ENCODE results near the gene CEP128. TPM values are rescaled to one million over a fixed set of nuclear protein-coding genes. Genes with fewer than 3 reads are reported as not detected.

CEP128 gene
- total RNA-seq, 1 experiment from 2014 or later = 16.4 TPM

DNA sequence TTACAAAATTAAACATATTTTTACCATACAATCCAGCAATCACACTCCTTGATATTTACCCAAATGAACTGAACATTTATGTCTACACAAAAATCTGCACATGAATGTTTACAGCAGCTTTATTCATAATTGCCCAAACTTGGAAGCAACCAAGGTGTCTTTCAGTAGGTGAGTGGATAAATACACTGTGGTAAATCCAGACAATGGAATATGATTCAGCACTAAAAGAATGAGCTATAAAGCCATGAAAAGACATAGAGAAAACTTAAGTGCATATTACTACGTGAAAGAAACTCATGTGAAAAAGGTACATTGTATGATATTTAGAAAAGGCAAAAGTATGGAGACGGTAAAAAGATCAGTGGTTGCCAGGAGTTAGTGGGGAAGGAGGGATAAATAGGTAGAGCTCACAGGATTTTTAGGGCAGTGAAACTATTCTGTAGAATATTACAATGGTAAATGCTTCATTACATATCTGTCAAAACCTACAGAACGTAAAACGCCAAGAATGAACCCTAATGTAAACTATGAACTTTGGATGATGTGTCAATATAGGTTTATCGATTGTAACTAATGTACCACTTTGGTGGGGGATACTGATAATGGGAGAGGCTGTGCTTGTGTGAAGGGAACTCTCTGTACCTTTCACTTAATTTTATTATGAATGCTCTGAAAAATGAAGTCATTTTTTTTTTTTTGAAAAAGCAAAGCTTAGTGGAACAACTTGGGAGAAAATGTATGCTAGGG, 295.7 kb downstream of the CEP128 start:
- H3K27ac ChIP-seq (ENCODE audit: low read depth, low read length) = no peak overlapping the region
- RAD21 ChIA-PET (ENCODE audit: low non-redundant PET in 1 of 2, low total read pairs in 2 of 2, uncharacterized antibody in 2 of 2, unreplicated experiment in 2 of 2) = no interaction called here

DNA sequence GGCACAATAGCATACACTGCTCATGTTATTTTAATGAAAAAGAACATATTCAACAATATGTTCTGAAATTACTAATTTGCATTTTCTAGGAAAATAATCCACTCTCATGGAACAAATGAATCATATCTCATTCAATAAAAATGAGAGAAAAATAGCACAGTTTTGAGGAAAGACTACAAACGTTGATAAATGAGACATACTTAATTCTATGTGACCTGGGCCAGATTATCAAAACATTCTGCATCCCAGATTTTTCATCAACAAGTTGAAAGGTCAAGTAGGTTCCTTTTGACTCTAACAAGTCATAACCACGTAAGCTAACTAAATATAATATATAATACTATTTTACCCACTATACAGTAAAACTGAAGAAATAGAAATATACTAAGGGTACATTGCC, 296.7 kb downstream of the CEP128 start:
- no TSS peak for BruUV-seq (replicated peaks)
- Histone ChIP-seq H3K79me2 (ENCODE audit: insufficient read depth, low read length) (no peaks in the 10 kb centered on the region), H3K4me3 (replicated peaks in 1 of 2; ENCODE audit: low read depth in 1 of 2, low read length in 2 of 2) (no peak overlapping the region), H3K9me2 (ENCODE audit: insufficient read depth) (no peaks in the 10 kb centered on the region), H3K4me2 (ENCODE audit: low read length) (no peak overlapping the region), H3K36me3 (ENCODE audit: control insufficient read depth in 1 of 2, insufficient read depth in 2 of 2, low read length in 2 of 2) (no peaks in the 10 kb centered on the region), H4K20me1 (ENCODE audit: insufficient read depth) (no peaks in the 10 kb centered on the region), H3K4me1 (ENCODE audit: control insufficient read depth in 1 of 2, insufficient read depth in 2 of 2, low read length in 2 of 2) (no peaks in the 10 kb centered on the region), H2AFZ (ENCODE audit: low read depth, low read length, poor library complexity, severe bottlenecking) (no peak overlapping the region), H3K9me3 (ENCODE audit: control insufficient read depth in 1 of 2, insufficient read depth in 1 of 2, low read depth in 1 of 2, low read length in 2 of 2) (no peaks in the 10 kb centered on the region), H3K9ac (ENCODE audit: low read length) (no peak overlapping the region), H3K27ac (ENCODE audit: low read depth, low read length) (no peak overlapping the region), H3K27me3 (ENCODE audit: insufficient read depth, low read length) (no peaks in the 10 kb centered on the region)
- no peak for DNase-seq (ENCODE audit: low read depth, low spot score)
- ChIA-PET POLR2A (no interaction called here), RAD21 (ENCODE audit: low non-redundant PET in 1 of 2, low total read pairs in 2 of 2, uncharacterized antibody in 2 of 2, unreplicated experiment in 2 of 2) (no interaction called here), CTCF (no interaction called here)
- intact Hi-C loops (cut with micrococcal nuclease) = no loop called here
- ATAC-seq = no peak
- TF ChIP-seq, protein P1, sequence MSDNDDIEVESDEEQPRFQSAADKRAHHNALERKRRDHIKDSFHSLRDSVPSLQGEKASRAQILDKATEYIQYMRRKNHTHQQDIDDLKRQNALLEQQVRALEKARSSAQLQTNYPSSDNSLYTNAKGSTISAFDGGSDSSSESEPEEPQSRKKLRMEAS (IDR thresholded peaks at IDR 0.05) = no peak
- no peak for TF ChIP-seq CBX3 (IDR thresholded peaks at IDR 0.05; ENCODE audit: low read depth)
- no peak for TF ChIP-seq EGR1 (IDR thresholded peaks at IDR 0.05; ENCODE audit: low read depth)
- TF ChIP-seq SP1 (IDR thresholded peaks at IDR 0.05; ENCODE audit: low read depth) = no peak
- TF ChIP-seq SIN3A (IDR thresholded peaks at IDR 0.05; ENCODE audit: low read depth) = no peak
- TF ChIP-seq, protein P2, sequence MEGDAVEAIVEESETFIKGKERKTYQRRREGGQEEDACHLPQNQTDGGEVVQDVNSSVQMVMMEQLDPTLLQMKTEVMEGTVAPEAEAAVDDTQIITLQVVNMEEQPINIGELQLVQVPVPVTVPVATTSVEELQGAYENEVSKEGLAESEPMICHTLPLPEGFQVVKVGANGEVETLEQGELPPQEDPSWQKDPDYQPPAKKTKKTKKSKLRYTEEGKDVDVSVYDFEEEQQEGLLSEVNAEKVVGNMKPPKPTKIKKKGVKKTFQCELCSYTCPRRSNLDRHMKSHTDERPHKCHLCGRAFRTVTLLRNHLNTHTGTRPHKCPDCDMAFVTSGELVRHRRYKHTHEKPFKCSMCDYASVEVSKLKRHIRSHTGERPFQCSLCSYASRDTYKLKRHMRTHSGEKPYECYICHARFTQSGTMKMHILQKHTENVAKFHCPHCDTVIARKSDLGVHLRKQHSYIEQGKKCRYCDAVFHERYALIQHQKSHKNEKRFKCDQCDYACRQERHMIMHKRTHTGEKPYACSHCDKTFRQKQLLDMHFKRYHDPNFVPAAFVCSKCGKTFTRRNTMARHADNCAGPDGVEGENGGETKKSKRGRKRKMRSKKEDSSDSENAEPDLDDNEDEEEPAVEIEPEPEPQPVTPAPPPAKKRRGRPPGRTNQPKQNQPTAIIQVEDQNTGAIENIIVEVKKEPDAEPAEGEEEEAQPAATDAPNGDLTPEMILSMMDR (IDR thresholded peaks at IDR 0.05 in 2 of 3, conservative IDR thresholded peaks at IDR 0.05 in 1 of 3; ENCODE audit: borderline replicate concordance in 1 of 3, insufficient read depth in 1 of 3, low read depth in 2 of 3, low read length in 2 of 3) = no peak
- TF ChIP-seq ZNF274 (IDR thresholded peaks at IDR 0.05; ENCODE audit: low read depth, low read length) = no peak
- TF ChIP-seq ELF1 (IDR thresholded peaks at IDR 0.05; ENCODE audit: borderline replicate concordance, low read depth) = no peak
- no peak for TF ChIP-seq JUND (IDR thresholded peaks at IDR 0.05)
- no peak for TF ChIP-seq CEBPB (IDR thresholded peaks at IDR 0.05; ENCODE audit: low read depth)
- no peak for TF ChIP-seq POLR2A (IDR thresholded peaks at IDR 0.05; ENCODE audit: borderline replicate concordance, extremely low read depth, insufficient read depth, insufficient read length)
- TF ChIP-seq YY1 (IDR thresholded peaks at IDR 0.05; ENCODE audit: extremely low read depth, insufficient replicate concordance, low read depth, low read length) = no peak
- TF ChIP-seq RAD21 (IDR thresholded peaks at IDR 0.05; ENCODE audit: low read depth) = no peak
- TF ChIP-seq EZH2 (IDR thresholded peaks at IDR 0.05) = no peak
- TF ChIP-seq, protein P3, sequence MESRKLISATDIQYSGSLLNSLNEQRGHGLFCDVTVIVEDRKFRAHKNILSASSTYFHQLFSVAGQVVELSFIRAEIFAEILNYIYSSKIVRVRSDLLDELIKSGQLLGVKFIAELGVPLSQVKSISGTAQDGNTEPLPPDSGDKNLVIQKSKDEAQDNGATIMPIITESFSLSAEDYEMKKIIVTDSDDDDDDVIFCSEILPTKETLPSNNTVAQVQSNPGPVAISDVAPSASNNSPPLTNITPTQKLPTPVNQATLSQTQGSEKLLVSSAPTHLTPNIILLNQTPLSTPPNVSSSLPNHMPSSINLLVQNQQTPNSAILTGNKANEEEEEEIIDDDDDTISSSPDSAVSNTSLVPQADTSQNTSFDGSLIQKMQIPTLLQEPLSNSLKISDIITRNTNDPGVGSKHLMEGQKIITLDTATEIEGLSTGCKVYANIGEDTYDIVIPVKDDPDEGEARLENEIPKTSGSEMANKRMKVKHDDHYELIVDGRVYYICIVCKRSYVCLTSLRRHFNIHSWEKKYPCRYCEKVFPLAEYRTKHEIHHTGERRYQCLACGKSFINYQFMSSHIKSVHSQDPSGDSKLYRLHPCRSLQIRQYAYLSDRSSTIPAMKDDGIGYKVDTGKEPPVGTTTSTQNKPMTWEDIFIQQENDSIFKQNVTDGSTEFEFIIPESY (IDR thresholded peaks at IDR 0.05; ENCODE audit: extremely low read depth, insufficient replicate concordance, low read length) = no peak
- TF ChIP-seq FOSL1 (IDR thresholded peaks at IDR 0.05; ENCODE audit: low read depth) = no peak

More for the DNA sequence above, 295.7 kb downstream of the CEP128 start:
- no peak overlapping the region for H3K4me3 ChIP-seq (replicated peaks in 1 of 2; ENCODE audit: low read depth in 1 of 2, low read length in 2 of 2)
- no peak for DNase-seq (ENCODE audit: low read depth, low spot score)
- H3K79me2 ChIP-seq (ENCODE audit: insufficient read depth, low read length) = no peaks in the 10 kb centered on the region
- H3K9me2 ChIP-seq (ENCODE audit: insufficient read depth) = no peaks in the 10 kb centered on the region
- no peak overlapping the region for H2AFZ ChIP-seq (ENCODE audit: low read depth, low read length, poor library complexity, severe bottlenecking)
- ATAC-seq = no peak
- BruUV-seq (replicated peaks) = no TSS peak
- H3K4me2 ChIP-seq (ENCODE audit: low read length) = no peak overlapping the region
- no peak overlapping the region for H3K9ac ChIP-seq (ENCODE audit: low read length)
- no peaks in the 10 kb centered on the region for H3K27me3 ChIP-seq (ENCODE audit: insufficient read depth, low read length)
- intact Hi-C loops (cut with micrococcal nuclease) = no loop called here
- TF ChIP-seq FOSL1 (IDR thresholded peaks at IDR 0.05; ENCODE audit: low read depth) = no peak
- TF ChIP-seq JUND (IDR thresholded peaks at IDR 0.05) = no peak
- no peak for TF ChIP-seq EZH2phosphoT487 (IDR thresholded peaks at IDR 0.05; ENCODE audit: borderline replicate concordance)
- TF ChIP-seq SRF (IDR thresholded peaks at IDR 0.05; ENCODE audit: low read depth) = no peak
- no peak for TF ChIP-seq TCF7L2 (IDR thresholded peaks at IDR 0.05; ENCODE audit: borderline replicate concordance, extremely low read depth, insufficient read depth, insufficient read length)
- no peak for TF ChIP-seq YY1 (IDR thresholded peaks at IDR 0.05; ENCODE audit: extremely low read depth, insufficient replicate concordance, low read depth, low read length)
- no peak for TF ChIP-seq RAD21 (IDR thresholded peaks at IDR 0.05; ENCODE audit: low read depth)
- no peaks in the 10 kb centered on the region for H4K20me1 ChIP-seq (ENCODE audit: insufficient read depth)
- ChIA-PET CTCF (no interaction called here), POLR2A (no interaction called here)
- H3K9me3 ChIP-seq (ENCODE audit: control insufficient read depth in 1 of 2, insufficient read depth in 1 of 2, low read depth in 1 of 2, low read length in 2 of 2) = no peaks in the 10 kb centered on the region
- H3K36me3 ChIP-seq (ENCODE audit: control insufficient read depth in 1 of 2, insufficient read depth in 2 of 2, low read length in 2 of 2) = no peaks in the 10 kb centered on the region
- H3K4me1 ChIP-seq (ENCODE audit: control insufficient read depth in 1 of 2, insufficient read depth in 2 of 2, low read length in 2 of 2) = no peaks in the 10 kb centered on the region

Measured in HCT116 (cell line).